OCI-LY1 (cell line): ENCODE data around the gene CFAP61.

ENCODE experiments used
- H2AFZ ChIP-seq: fragments of 200-600 bp; sonication (generic), shearing (Covaris generic); 2 replicates; pipeline ENCODE4 v1.6.0; 2014; ENCODE audit warnings: antibody characterized with exemption, mild to moderate bottlenecking, low read length
- H3F3A ChIP-seq: fragments of 200-600 bp; sonication (generic), shearing (Covaris generic); 2 replicates; pipeline ENCODE4 v1.6.0; 2014; ENCODE audit warnings: mild to moderate bottlenecking, antibody characterized with exemption, low read length, moderate library complexity; ENCODE audit not compliant: insufficient read depth
- H3K27ac ChIP-seq: fragments of 200-600 bp; sonication (generic); 2 replicates; pipeline ENCODE4 v1.5.1; 2014; ENCODE audit warnings: low read length, mixed run types, mild to moderate bottlenecking, low read depth; ENCODE audit not compliant: poor library complexity, severe bottlenecking
- H3K27me3 ChIP-seq: fragments of 200-600 bp; sonication (generic); 2 replicates; pipeline ENCODE4 v1.6.0; 2014; ENCODE audit warnings: antibody characterized with exemption, mild to moderate bottlenecking, low read length, moderate library complexity; ENCODE audit not compliant: insufficient read depth
- H3K36me3 ChIP-seq: fragments of 200-600 bp; sonication (generic); 2 replicates; pipeline ENCODE4 v1.6.1; 2014; ENCODE audit warnings: mild to moderate bottlenecking, antibody characterized with exemption, low read length, moderate library complexity, mixed read lengths; ENCODE audit not compliant: insufficient read depth
- H3K4me1 ChIP-seq: fragments of 200-600 bp; sonication (generic); 2 replicates; pipeline ENCODE4 v1.5.1; 2014; ENCODE audit warnings: mild to moderate bottlenecking, low read length, moderate library complexity; ENCODE audit not compliant: insufficient read depth, severe bottlenecking
- H3K4me2 ChIP-seq: fragments of 200-600 bp; sonication (generic), shearing (Covaris generic); 2 replicates; pipeline ENCODE4 v1.6.1; 2014; ENCODE audit warnings: low read length
- H3K4me3 ChIP-seq: fragments of 200-600 bp; sonication (generic); 2 replicates; pipeline ENCODE4 v1.5.1; 2014; ENCODE audit warnings: low read length, low read depth, mild to moderate bottlenecking, mixed read lengths; ENCODE audit not compliant: poor library complexity, severe bottlenecking
- H3K79me2 ChIP-seq: fragments of 200-600 bp; shearing (Covaris generic); 2 replicates; pipeline ENCODE4 v1.6.1; 2016; ENCODE audit warnings: mixed run types, low read length, mixed read lengths; ENCODE audit not compliant: insufficient read depth
- H3K9ac ChIP-seq: fragments of 200-600 bp; sonication (generic), shearing (Covaris generic); 2 replicates; pipeline ENCODE4 v1.6.1; 2014; ENCODE audit warnings: mild to moderate bottlenecking, low read length, mixed read lengths
- H3K9me2 ChIP-seq: fragments of 200-600 bp; sonication (generic), shearing (Covaris generic); 2 replicates; pipeline ENCODE4 v1.6.1; 2014; ENCODE audit warnings: low read depth, mild to moderate bottlenecking, low read length, mixed read lengths
- H3K9me3 ChIP-seq: fragments of 200-600 bp; shearing (Covaris generic); 2 replicates; pipeline ENCODE4 v1.6.1; 2014; ENCODE audit warnings: low read length, mixed read lengths
- H4K20me1 ChIP-seq: fragments of 200-600 bp; sonication (generic), shearing (Covaris generic); 2 replicates; pipeline ENCODE4 v1.6.0; 2016; ENCODE audit warnings: mild to moderate bottlenecking, low read length; ENCODE audit not compliant: insufficient read depth
- EZH2 ChIP-seq: fragments of 200-600 bp; sonication (generic), shearing (Covaris generic); IDR thresholded peaks from 2 replicates; pipeline ENCODE4 v1.8.0; 2017; ENCODE audit warnings: borderline replicate concordance, mixed run types, mild to moderate bottlenecking, antibody characterized with exemption, low read length, moderate library complexity, mixed read lengths
- TF ChIP-seq, protein P1 (sequence below): fragments of 200-600 bp; sonication (generic), shearing (Covaris generic); IDR thresholded peaks from 2 replicates; pipeline ENCODE4 v1.5.1; 2017; ENCODE audit warnings: mild to moderate bottlenecking, antibody characterized with exemption, low read length, moderate library complexity, mixed read lengths

Gene CFAP61

DNA sequence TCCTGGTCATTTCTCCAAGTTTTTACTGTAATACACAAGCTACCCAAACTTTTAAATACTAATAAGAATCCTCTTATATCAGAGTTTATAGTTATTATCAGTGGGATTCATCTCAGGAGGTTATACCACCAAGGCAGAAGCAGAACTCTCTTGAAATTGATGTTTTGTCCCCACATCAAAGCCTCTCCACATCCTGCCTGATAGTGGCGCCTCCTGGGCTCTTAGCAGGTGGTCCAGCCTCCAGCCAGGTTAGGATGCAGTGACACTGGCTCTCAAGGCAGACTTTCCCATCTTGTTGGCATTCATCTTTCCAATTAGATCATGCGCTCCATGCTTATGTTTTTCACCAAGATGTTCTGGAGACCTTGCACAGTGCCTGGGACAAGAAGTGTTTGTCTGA, 233.7 kb downstream of the CFAP61 start:
- Histone ChIP-seq H3K79me2 (0 out of 2 replicates have a peak, but pooled peaks cover 3% of the 10 kb centered on the region), H3K27ac (no peak overlapping the region), H3K9ac (no peak overlapping the region), H4K20me1 (no peaks in the 10 kb centered on the region), H3K4me2 (no peak overlapping the region), H3K4me3 (no peak overlapping the region), H3F3A (no peaks in the 10 kb centered on the region), H3K27me3 (no peaks in the 10 kb centered on the region), H3K4me1 (no peaks in the 10 kb centered on the region), H3K36me3 (no peaks in the 10 kb centered on the region), H2AFZ (no peak overlapping the region), H3K9me3 (no peaks in the 10 kb centered on the region), H3K9me2 (no peaks in the 10 kb centered on the region)
- TF ChIP-seq, protein P1, sequence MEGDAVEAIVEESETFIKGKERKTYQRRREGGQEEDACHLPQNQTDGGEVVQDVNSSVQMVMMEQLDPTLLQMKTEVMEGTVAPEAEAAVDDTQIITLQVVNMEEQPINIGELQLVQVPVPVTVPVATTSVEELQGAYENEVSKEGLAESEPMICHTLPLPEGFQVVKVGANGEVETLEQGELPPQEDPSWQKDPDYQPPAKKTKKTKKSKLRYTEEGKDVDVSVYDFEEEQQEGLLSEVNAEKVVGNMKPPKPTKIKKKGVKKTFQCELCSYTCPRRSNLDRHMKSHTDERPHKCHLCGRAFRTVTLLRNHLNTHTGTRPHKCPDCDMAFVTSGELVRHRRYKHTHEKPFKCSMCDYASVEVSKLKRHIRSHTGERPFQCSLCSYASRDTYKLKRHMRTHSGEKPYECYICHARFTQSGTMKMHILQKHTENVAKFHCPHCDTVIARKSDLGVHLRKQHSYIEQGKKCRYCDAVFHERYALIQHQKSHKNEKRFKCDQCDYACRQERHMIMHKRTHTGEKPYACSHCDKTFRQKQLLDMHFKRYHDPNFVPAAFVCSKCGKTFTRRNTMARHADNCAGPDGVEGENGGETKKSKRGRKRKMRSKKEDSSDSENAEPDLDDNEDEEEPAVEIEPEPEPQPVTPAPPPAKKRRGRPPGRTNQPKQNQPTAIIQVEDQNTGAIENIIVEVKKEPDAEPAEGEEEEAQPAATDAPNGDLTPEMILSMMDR, result no peak
- no peak for TF ChIP-seq EZH2

DNA sequence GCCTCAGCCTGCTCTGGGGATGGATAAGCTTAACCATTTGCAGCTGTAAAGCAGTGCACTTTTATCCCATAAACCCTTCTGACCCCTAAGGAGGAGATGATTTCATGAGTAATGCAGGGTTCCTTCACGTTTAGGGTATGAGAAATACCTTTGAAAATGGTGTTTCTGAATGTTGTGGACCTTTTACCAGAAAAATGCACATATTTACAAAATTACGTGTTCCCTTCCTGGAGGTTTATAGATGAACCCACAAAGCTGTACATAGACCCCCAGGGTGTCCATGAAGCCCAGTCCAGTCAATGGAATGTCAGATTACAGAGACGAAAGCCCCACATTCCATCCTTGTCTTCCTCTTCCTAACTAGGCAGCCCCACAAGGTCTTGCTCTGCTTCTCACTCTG, 237.0 kb downstream of the CFAP61 start:
- Histone ChIP-seq H3F3A (no peaks in the 10 kb centered on the region), H3K36me3 (no peaks in the 10 kb centered on the region), H3K27me3 (no peaks in the 10 kb centered on the region), H3K4me3 (no peak overlapping the region), H2AFZ (no peak overlapping the region), H3K9me2 (no peaks in the 10 kb centered on the region), H3K9me3 (no peaks in the 10 kb centered on the region), H3K4me1 (no peaks in the 10 kb centered on the region), H3K9ac (no peak overlapping the region), H3K27ac (no peak overlapping the region), H4K20me1 (no peaks in the 10 kb centered on the region), H3K4me2 (no peak overlapping the region), H3K79me2 (no peaks in the 10 kb centered on the region)
- TF ChIP-seq, protein P1, result no peak
- TF ChIP-seq EZH2, result no peak

DNA sequence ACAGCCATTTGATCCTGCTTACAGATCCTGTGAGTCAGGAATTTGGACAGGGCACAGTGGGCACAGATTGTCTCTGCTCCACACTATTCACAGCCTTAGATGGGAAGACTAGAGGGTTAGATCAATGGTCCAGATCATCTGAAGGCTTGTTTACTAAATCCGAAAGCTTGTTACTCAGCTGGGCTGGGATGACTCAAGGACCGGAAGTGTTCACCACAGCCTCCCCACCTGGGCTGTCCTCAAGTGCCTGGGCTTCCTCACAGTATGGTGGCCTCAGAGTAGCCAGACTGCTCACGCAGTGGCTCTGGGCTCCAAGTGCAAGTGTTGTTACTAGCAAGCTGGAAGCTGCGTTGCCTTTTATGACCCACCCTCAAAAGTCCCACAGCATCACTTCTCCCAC, 240.1 kb downstream of the CFAP61 start:
- Histone ChIP-seq H3K79me2 (no peaks in the 10 kb centered on the region), H3K9ac (no peak overlapping the region), H3F3A (no peaks in the 10 kb centered on the region), H4K20me1 (no peaks in the 10 kb centered on the region), H3K4me3 (no peak overlapping the region), H3K36me3 (no peaks in the 10 kb centered on the region), H2AFZ (no peak overlapping the region), H3K9me2 (no peaks in the 10 kb centered on the region), H3K4me2 (no peak overlapping the region), H3K27me3 (no peaks in the 10 kb centered on the region), H3K4me1 (no peaks in the 10 kb centered on the region), H3K9me3 (no peaks in the 10 kb centered on the region), H3K27ac (no peak overlapping the region)
- TF ChIP-seq EZH2, result no peak
- TF ChIP-seq, protein P1, result no peak
